ENCODE data around the gene KIAA1217. TPM values are rescaled to one million over a fixed set of nuclear protein-coding genes. Genes with fewer than 3 reads are reported as not detected.

KIAA1217 gene
- total and polyA plus RNA-seq, 2 of the 8 experiments (the other 6 are each of a cell fraction or from before 2014, with no cell fraction given): 4.5 to 15.6 TPM

DNA sequence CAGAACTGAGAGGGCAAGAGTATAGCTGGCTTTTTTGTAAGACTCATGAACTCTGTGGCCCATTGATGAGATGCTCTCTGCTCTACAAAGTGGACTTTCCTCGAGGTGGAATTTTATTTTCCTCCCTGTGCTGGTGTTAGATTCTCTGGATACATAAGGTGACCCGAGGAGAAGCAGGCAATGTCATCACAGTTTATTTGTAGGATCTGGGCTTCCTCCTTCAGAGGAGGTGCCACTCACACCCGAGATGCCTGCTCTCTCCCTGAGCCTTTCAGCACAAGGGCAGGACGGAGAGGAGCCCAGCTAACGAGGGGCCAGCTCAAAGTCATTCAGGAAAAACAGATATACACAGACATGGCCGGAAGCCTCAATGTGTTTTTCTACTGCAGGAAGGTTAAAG is 103.0 kb downstream of the KIAA1217 start (continued):
- TF ChIP-seq, protein P1, sequence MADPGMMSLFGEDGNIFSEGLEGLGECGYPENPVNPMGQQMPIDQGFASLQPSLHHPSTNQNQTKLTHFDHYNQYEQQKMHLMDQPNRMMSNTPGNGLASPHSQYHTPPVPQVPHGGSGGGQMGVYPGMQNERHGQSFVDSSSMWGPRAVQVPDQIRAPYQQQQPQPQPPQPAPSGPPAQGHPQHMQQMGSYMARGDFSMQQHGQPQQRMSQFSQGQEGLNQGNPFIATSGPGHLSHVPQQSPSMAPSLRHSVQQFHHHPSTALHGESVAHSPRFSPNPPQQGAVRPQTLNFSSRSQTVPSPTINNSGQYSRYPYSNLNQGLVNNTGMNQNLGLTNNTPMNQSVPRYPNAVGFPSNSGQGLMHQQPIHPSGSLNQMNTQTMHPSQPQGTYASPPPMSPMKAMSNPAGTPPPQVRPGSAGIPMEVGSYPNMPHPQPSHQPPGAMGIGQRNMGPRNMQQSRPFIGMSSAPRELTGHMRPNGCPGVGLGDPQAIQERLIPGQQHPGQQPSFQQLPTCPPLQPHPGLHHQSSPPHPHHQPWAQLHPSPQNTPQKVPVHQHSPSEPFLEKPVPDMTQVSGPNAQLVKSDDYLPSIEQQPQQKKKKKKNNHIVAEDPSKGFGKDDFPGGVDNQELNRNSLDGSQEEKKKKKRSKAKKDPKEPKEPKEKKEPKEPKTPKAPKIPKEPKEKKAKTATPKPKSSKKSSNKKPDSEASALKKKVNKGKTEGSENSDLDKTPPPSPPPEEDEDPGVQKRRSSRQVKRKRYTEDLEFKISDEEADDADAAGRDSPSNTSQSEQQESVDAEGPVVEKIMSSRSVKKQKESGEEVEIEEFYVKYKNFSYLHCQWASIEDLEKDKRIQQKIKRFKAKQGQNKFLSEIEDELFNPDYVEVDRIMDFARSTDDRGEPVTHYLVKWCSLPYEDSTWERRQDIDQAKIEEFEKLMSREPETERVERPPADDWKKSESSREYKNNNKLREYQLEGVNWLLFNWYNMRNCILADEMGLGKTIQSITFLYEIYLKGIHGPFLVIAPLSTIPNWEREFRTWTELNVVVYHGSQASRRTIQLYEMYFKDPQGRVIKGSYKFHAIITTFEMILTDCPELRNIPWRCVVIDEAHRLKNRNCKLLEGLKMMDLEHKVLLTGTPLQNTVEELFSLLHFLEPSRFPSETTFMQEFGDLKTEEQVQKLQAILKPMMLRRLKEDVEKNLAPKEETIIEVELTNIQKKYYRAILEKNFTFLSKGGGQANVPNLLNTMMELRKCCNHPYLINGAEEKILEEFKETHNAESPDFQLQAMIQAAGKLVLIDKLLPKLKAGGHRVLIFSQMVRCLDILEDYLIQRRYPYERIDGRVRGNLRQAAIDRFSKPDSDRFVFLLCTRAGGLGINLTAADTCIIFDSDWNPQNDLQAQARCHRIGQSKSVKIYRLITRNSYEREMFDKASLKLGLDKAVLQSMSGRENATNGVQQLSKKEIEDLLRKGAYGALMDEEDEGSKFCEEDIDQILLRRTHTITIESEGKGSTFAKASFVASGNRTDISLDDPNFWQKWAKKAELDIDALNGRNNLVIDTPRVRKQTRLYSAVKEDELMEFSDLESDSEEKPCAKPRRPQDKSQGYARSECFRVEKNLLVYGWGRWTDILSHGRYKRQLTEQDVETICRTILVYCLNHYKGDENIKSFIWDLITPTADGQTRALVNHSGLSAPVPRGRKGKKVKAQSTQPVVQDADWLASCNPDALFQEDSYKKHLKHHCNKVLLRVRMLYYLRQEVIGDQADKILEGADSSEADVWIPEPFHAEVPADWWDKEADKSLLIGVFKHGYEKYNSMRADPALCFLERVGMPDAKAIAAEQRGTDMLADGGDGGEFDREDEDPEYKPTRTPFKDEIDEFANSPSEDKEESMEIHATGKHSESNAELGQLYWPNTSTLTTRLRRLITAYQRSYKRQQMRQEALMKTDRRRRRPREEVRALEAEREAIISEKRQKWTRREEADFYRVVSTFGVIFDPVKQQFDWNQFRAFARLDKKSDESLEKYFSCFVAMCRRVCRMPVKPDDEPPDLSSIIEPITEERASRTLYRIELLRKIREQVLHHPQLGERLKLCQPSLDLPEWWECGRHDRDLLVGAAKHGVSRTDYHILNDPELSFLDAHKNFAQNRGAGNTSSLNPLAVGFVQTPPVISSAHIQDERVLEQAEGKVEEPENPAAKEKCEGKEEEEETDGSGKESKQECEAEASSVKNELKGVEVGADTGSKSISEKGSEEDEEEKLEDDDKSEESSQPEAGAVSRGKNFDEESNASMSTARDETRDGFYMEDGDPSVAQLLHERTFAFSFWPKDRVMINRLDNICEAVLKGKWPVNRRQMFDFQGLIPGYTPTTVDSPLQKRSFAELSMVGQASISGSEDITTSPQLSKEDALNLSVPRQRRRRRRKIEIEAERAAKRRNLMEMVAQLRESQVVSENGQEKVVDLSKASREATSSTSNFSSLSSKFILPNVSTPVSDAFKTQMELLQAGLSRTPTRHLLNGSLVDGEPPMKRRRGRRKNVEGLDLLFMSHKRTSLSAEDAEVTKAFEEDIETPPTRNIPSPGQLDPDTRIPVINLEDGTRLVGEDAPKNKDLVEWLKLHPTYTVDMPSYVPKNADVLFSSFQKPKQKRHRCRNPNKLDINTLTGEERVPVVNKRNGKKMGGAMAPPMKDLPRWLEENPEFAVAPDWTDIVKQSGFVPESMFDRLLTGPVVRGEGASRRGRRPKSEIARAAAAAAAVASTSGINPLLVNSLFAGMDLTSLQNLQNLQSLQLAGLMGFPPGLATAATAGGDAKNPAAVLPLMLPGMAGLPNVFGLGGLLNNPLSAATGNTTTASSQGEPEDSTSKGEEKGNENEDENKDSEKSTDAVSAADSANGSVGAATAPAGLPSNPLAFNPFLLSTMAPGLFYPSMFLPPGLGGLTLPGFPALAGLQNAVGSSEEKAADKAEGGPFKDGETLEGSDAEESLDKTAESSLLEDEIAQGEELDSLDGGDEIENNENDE (IDR thresholded peaks at IDR 0.05; ENCODE audit: insufficient replicate concordance, low read length): no peak
- TF ChIP-seq CREB1 (IDR thresholded peaks at IDR 0.05) (no peak), TEAD4 (IDR thresholded peaks at IDR 0.05; ENCODE audit: low read depth, low read length) (no peak), TCF12 (IDR thresholded peaks at IDR 0.05; ENCODE audit: low read depth, low read length) (no peak), CBX5 (IDR thresholded peaks at IDR 0.05; ENCODE audit: low read depth, low read length) (no peak), SP1 (IDR thresholded peaks at IDR 0.05; ENCODE audit: low read depth, low read length) (no peak), BRCA1 (IDR thresholded peaks at IDR 0.05; ENCODE audit: low read depth, low read length) (no peak), SIRT6 (IDR thresholded peaks at IDR 0.05; ENCODE audit: low read length) (no peak), MAFK (IDR thresholded peaks at IDR 0.05; ENCODE audit: low read depth, low read length) (no peak), ASH2L (IDR thresholded peaks at IDR 0.05; ENCODE audit: low read length) (no peak), YY1 (IDR thresholded peaks at IDR 0.05; ENCODE audit: low read depth, low read length) (no peak)

Data from H1 (cell line).